MM.1S (cell line): Measurements from ENCODE around the gene NBPF1.
"Not testable (repeated sequence)": the region's sequence is repeated elsewhere in the genome, so short reads cannot be mapped to it uniquely, and the experiment has no call there.

Experiments
- EZH2 ChIP-seq: fragments of 300-600 bp; sonication (generic); optimal IDR thresholded peaks from 2 replicates; pipeline ENCODE3; 2017; ENCODE audit warnings: low read depth, mild to moderate bottlenecking, antibody characterized with exemption, low read length, mixed read lengths
- EZH2phosphoT487 ChIP-seq: fragments of 300-600 bp; sonication (generic); IDR thresholded peaks from 2 replicates; pipeline ENCODE4 v1.6.1; 2018; ENCODE audit warnings: antibody characterized with exemption, low read length
- TF ChIP-seq, protein P1 (sequence below): fragments of 300-600 bp; sonication (generic); IDR thresholded peaks from 2 replicates; pipeline ENCODE4 v1.5.1; 2016; ENCODE audit warnings: antibody characterized with exemption, low read length, mixed read lengths

DNA sequence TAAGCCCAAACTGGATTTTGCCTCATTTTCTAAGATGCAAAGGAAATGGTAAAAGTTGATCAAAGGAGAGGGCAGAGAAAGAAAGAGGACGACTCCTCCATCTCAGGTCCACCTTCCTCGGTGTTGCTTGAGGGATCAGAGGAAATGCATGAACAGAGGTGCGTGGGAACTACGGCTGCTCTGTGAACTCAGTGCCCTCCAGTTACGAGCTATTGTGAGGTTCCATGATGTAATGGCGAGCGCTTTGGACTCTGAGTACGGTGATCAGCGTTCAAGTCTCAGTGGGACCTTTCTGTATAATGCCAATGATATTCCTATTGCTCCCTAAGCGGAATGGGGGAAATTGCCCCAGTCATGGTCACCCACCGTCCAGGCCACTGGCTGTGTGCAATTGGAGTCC is 60.1 kb downstream of the NBPF1 start:
- TF ChIP-seq, protein P1, sequence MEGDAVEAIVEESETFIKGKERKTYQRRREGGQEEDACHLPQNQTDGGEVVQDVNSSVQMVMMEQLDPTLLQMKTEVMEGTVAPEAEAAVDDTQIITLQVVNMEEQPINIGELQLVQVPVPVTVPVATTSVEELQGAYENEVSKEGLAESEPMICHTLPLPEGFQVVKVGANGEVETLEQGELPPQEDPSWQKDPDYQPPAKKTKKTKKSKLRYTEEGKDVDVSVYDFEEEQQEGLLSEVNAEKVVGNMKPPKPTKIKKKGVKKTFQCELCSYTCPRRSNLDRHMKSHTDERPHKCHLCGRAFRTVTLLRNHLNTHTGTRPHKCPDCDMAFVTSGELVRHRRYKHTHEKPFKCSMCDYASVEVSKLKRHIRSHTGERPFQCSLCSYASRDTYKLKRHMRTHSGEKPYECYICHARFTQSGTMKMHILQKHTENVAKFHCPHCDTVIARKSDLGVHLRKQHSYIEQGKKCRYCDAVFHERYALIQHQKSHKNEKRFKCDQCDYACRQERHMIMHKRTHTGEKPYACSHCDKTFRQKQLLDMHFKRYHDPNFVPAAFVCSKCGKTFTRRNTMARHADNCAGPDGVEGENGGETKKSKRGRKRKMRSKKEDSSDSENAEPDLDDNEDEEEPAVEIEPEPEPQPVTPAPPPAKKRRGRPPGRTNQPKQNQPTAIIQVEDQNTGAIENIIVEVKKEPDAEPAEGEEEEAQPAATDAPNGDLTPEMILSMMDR: not testable (repeated sequence)
- not testable (repeated sequence) for TF ChIP-seq EZH2, EZH2phosphoT487
